ENCODE data around the gene DNMT1. TPM values are rescaled to one million over a fixed set of nuclear protein-coding genes. Genes with fewer than 3 reads are reported as not detected.

DNMT1 gene
- total RNA-seq, 1 experiment from 2014 or later = 259 TPM

DNA sequence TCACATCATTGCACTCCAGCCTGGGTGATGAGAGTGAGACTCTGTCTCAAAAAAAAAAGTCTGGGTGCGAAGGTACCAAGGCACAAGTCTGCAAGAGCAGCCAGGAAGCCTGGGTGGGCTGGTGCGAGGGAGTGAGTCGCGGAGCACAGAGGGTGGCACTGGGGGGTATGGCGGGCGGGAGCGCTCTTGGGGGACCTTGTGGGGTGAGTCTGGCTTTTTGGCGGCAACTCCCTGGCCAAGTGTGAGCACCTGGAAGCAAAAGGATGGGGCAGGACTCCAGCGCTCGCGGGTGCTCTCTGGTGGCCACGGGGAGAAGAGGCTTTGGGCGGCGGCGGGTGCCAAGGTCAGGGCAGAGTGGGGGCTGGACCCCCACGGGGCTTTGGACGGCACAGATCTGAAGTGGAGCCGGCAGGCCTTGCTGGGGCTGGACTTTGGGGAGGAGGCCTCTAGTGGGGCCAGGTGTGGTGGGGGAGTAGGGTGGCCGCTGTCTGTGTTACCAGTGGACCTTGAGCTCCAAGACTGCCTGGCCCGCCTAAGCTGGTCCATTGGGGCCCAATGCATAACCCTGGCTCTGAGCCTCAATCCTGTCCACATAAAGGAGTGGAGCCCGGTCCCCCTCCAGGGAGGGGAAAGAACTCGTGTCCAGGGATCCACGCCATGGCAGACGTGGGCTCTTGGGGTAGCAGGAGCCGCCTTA lies 81.7 kb downstream of the DNMT1 start:
- H2AFZ ChIP-seq (ENCODE audit: low read length) = no peak overlapping the region
- intact Hi-C loops (cut with micrococcal nuclease) = no loop called here
- TF ChIP-seq, protein P1, sequence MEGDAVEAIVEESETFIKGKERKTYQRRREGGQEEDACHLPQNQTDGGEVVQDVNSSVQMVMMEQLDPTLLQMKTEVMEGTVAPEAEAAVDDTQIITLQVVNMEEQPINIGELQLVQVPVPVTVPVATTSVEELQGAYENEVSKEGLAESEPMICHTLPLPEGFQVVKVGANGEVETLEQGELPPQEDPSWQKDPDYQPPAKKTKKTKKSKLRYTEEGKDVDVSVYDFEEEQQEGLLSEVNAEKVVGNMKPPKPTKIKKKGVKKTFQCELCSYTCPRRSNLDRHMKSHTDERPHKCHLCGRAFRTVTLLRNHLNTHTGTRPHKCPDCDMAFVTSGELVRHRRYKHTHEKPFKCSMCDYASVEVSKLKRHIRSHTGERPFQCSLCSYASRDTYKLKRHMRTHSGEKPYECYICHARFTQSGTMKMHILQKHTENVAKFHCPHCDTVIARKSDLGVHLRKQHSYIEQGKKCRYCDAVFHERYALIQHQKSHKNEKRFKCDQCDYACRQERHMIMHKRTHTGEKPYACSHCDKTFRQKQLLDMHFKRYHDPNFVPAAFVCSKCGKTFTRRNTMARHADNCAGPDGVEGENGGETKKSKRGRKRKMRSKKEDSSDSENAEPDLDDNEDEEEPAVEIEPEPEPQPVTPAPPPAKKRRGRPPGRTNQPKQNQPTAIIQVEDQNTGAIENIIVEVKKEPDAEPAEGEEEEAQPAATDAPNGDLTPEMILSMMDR (conservative IDR thresholded peaks at IDR 0.05; ENCODE audit: low read depth, low read length) = peak; percentile 83
- no peak for TF ChIP-seq EZH2 (IDR thresholded peaks at IDR 0.05; ENCODE audit: low read length, unreplicated experiment)
- ATAC-seq (peak; percentile 43), DNase-seq (peak; percentile 68)
- POLR2A ChIA-PET (ENCODE audit: unreplicated experiment) = no interaction called here
- no peaks in the 10 kb centered on the region for H3K27me3 ChIP-seq (ENCODE audit: low read length)
- CTCF ChIA-PET = interaction anchor here (0.5 to 1.0 kb wide), 2 partner anchors 17 to 137 kb away, joined by 5 to 6 read pairs; no protein-coding TSS in a partner anchor
- BruUV-seq (replicated peaks) = no TSS peak
- no peaks in the 10 kb centered on the region for H3K9me2 ChIP-seq (replicated peaks; ENCODE audit: low read length)
- 0 out of 2 replicates have a peak, but pooled peaks cover 9% of the 10 kb centered on the region for H4K20me1 ChIP-seq (ENCODE audit: low read length)
- H3K4me3 ChIP-seq (ENCODE audit: low read length) = no peak overlapping the region
- peaks cover 27% of the 10 kb centered on the region for H3K79me2 ChIP-seq (ENCODE audit: low read length)
- H3K9ac ChIP-seq (ENCODE audit: low read length) = no peak overlapping the region
- H3K9me3 ChIP-seq (ENCODE audit: low read length) = no peaks in the 10 kb centered on the region
- H3K27ac ChIP-seq (ENCODE audit: low read length) = no peak overlapping the region
- H3K36me3 ChIP-seq (ENCODE audit: low read depth, low read length) = peaks cover 53% of the 10 kb centered on the region
- no peak overlapping the region for H3K4me2 ChIP-seq (ENCODE audit: low read length)
- peaks cover 3% of the 10 kb centered on the region; the same call in 1 of the 2 replicates for H3K4me1 ChIP-seq (ENCODE audit: insufficient read depth, low read length)
- peaks cover 18% of the 10 kb centered on the region for H3F3A ChIP-seq (ENCODE audit: low read length, unreplicated experiment)

DNA sequence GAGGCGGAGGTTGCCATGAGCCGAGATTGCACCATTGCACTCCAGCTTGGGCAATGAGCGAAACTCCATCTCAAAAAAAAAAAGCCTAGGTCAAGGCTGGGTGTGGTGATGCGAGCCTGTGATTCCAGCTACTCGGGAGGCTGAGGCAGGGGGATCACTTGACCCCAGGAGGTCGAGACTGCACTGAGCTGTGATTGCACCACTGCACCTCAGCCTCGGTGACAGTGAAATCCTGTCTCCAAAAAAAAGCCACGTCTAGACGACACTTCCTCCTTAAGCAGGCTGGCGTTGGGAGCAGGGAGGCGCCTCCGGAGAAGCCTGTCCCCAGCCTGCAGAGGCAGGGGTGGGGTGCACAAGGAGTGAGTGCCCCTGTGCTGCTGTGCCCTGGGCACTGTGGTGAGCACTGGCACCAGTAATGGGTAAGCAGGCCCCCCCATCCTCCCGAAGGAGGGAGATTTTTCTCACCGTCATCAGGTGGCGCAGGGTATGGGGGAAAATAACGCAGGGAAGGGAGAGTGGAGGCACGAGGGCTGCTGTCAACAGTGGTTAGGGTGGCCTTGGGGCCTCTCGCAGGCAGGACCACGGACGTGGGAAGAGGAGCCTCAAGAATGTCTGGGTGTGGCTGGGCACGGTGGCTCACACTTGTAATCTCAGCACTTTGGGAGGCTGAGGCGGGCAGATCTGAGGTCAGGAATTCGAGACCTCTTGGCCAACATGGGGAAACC lies 82.6 kb downstream of the DNMT1 start:
- Histone ChIP-seq H3K36me3 (ENCODE audit: low read depth, low read length) (peaks cover 54% of the 10 kb centered on the region), H3F3A (ENCODE audit: low read length, unreplicated experiment) (peaks cover 20% of the 10 kb centered on the region), H3K9me3 (ENCODE audit: low read length) (no peaks in the 10 kb centered on the region), H3K4me3 (ENCODE audit: low read length) (no peak overlapping the region), H3K9ac (ENCODE audit: low read length) (no peak overlapping the region), H3K4me1 (ENCODE audit: insufficient read depth, low read length) (peaks cover 11% of the 10 kb centered on the region), H3K4me2 (ENCODE audit: low read length) (no peak overlapping the region), H2AFZ (ENCODE audit: low read length) (no peak overlapping the region), H3K9me2 (replicated peaks; ENCODE audit: low read length) (no peaks in the 10 kb centered on the region), H3K27ac (ENCODE audit: low read length) (no peak overlapping the region), H4K20me1 (ENCODE audit: low read length) (0 out of 2 replicates have a peak, but pooled peaks cover 14% of the 10 kb centered on the region), H3K27me3 (ENCODE audit: low read length) (no peaks in the 10 kb centered on the region), H3K79me2 (ENCODE audit: low read length) (peaks cover 28% of the 10 kb centered on the region)
- intact Hi-C loops (cut with micrococcal nuclease) = no loop called here
- ChIA-PET POLR2A (ENCODE audit: unreplicated experiment) (no interaction called here), CTCF (interaction anchor here (0.5 kb wide), 1 partner anchor 16 kb away, joined by 5 read pairs; no protein-coding TSS in a partner anchor)
- ATAC-seq (peak; percentile 5), DNase-seq (peak; percentile 22)
- TF ChIP-seq EZH2phosphoT487 (IDR thresholded peaks at IDR 0.05; ENCODE audit: borderline replicate concordance, low read length) (no peak), EZH2 (IDR thresholded peaks at IDR 0.05; ENCODE audit: low read length, unreplicated experiment) (no peak)
- TF ChIP-seq, protein P1 (conservative IDR thresholded peaks at IDR 0.05; ENCODE audit: low read depth, low read length) = no peak
- no TSS peak for BruUV-seq (replicated peaks)

All from PC-3 (cell line).